ENCODE data around the gene MRPL49. TPM values are rescaled to one million over a fixed set of nuclear protein-coding genes. Genes with fewer than 3 reads are reported as not detected.

Gene MRPL49
- total and polyA plus RNA-seq, 2 donors (not counting 3 experiments of a cell fraction or from before 2014, with no cell fraction given) = 49.7 to 90.4 TPM

GRCh38 chr11:65128182-65129145 is 6.3 kb downstream of the MRPL49 start:
- no peak overlapping the region for H2AFZ ChIP-seq (ENCODE audit: low read depth, low read length)
- no peak for DNase-seq (ENCODE audit: low read depth, low spot score)
- peaks cover 14% of the 10 kb centered on the region for H3K79me2 ChIP-seq (ENCODE audit: control insufficient read depth, insufficient read depth, low read length)
- no peak for TF ChIP-seq JUN (IDR thresholded peaks at IDR 0.05; ENCODE audit: borderline replicate concordance, insufficient read depth, insufficient read length, low read depth)
- TF ChIP-seq MYC (IDR thresholded peaks at IDR 0.05; ENCODE audit: low read depth, low read length) = no peak
- TF ChIP-seq, protein P1, sequence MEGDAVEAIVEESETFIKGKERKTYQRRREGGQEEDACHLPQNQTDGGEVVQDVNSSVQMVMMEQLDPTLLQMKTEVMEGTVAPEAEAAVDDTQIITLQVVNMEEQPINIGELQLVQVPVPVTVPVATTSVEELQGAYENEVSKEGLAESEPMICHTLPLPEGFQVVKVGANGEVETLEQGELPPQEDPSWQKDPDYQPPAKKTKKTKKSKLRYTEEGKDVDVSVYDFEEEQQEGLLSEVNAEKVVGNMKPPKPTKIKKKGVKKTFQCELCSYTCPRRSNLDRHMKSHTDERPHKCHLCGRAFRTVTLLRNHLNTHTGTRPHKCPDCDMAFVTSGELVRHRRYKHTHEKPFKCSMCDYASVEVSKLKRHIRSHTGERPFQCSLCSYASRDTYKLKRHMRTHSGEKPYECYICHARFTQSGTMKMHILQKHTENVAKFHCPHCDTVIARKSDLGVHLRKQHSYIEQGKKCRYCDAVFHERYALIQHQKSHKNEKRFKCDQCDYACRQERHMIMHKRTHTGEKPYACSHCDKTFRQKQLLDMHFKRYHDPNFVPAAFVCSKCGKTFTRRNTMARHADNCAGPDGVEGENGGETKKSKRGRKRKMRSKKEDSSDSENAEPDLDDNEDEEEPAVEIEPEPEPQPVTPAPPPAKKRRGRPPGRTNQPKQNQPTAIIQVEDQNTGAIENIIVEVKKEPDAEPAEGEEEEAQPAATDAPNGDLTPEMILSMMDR (IDR thresholded peaks at IDR 0.05; ENCODE audit: extremely low read depth in 1 of 2, insufficient read depth in 1 of 2, low read depth in 1 of 2, low read length in 2 of 2) = no peak
- TF ChIP-seq FOS (IDR thresholded peaks at IDR 0.05; ENCODE audit: borderline replicate concordance, insufficient read depth, low read length) = no peak
- TF ChIP-seq MAX (IDR thresholded peaks at IDR 0.05; ENCODE audit: insufficient read depth, insufficient read length) = no peak
- TF ChIP-seq POLR2A (IDR thresholded peaks at IDR 0.05; ENCODE audit: low read depth, low read length) = no peak
- no peak for TF ChIP-seq GATA2 (IDR thresholded peaks at IDR 0.05; ENCODE audit: insufficient read depth, insufficient read length, low read depth, low read length)
- TF ChIP-seq POLR2AphosphoS5 (IDR thresholded peaks at IDR 0.05; ENCODE audit: insufficient read depth, low read depth, low read length) = no peak
- no peak for TF ChIP-seq EZH2 (IDR thresholded peaks at IDR 0.05; ENCODE audit: borderline replicate concordance, low read depth, low read length, severe bottlenecking)
- no peaks in the 10 kb centered on the region for H3K9me1 ChIP-seq (replicated peaks; ENCODE audit: control insufficient read depth, extremely low read depth, insufficient read depth, low read length)
- intact Hi-C loops (cut with micrococcal nuclease) = no loop called here
- peaks cover 11 to 58% of the 10 kb centered on the region in 2 experiments for H3K36me3 ChIP-seq (ENCODE audit: control insufficient read depth in 2 of 2, extremely low read depth in 1 of 2, insufficient read depth in 2 of 2, low read length in 2 of 2)
- POLR2A ChIA-PET = interaction anchor here (1.5 kb wide), 1 partner anchor 11 kb away, joined by 4 read pairs; the partner anchor contains the start of gene ZNHIT2
- dilution Hi-C loops (cut with MboI; ENCODE audit: extremely low pct_ligation_motif_present, low sequenced_read_pairs) = no loop called here
- CTCF ChIA-PET = interaction anchor here (1.2 kb wide), 2 partner anchors 11 to 18 kb away, joined by 3 read pairs; partner anchors contain the start of gene ZNHIT2
- no peak for FAIRE-seq
- peaks cover 6% of the 10 kb centered on the region for H3K4me1 ChIP-seq (ENCODE audit: control insufficient read depth, extremely low read depth, insufficient read depth, low read length)
- no peaks in the 10 kb centered on the region for H3K9me3 ChIP-seq (replicated peaks; ENCODE audit: control insufficient read depth, insufficient read depth, low read length)
- no peak overlapping the region for H3K9ac ChIP-seq (replicated peaks; ENCODE audit: extremely low read depth, insufficient read depth, low read length)
- no peak overlapping the region for H3K4me3 ChIP-seq (replicated peaks in 1 of 3; ENCODE audit: insufficient read depth in 1 of 3, low read depth in 1 of 3, low read length in 3 of 3)
- no peaks in the 10 kb centered on the region for H4K20me1 ChIP-seq (replicated peaks; ENCODE audit: control insufficient read depth, extremely low read depth, insufficient read depth, low read length)
- H3K27ac ChIP-seq (ENCODE audit: insufficient read depth, low read depth, low read length) = no peak overlapping the region
- BruUV-seq (replicated peaks) = TSS peak; percentile 23
- H3K27me3 ChIP-seq (ENCODE audit: control insufficient read depth in 2 of 2, insufficient read depth in 2 of 2, low read length in 2 of 2) = no peaks in the 10 kb centered on the region
- H3K4me2 ChIP-seq (ENCODE audit: insufficient read depth, low read length) = no peak overlapping the region
